Measurements from ENCODE around the gene PARD3. TPM values are rescaled to one million over a fixed set of nuclear protein-coding genes. Genes with fewer than 3 reads are reported as not detected.
A peak's percentile ranks its signal among the peaks of the same experiment; 100 is the strongest.

PARD3 gene
- total RNA-seq, 1 donor from 2014 or later = 58.7 TPM

DNA sequence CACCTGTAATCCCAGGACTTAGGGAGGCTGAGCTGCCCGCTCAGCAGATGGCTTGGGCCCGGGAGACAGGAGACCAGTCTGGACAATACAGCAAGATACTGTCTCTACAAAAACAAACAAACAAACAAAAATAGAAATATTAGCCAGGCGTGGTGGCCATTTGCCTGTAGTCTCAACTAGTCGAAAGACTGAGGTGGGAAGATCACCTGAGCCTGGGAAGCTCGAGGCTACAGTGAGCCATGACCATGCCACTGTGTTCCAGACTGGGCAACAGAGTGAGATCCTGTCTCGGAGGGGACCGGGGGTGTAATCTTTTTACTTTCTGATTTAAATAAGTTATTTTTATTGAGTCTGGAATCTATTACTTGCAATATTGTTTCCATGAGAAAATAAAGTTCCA is 274.6 kb downstream of the PARD3 start:
- peaks cover 3% of the 10 kb centered on the region for H3K9me3 Mint-ChIP-seq
- Histone ChIP-seq H4K20me1 (ENCODE audit: low read depth) (peaks cover 18% of the 10 kb centered on the region), H3K9ac (no peak overlapping the region), H3K4me1 (peaks cover 11% of the 10 kb centered on the region), H3K4me3 (no peak overlapping the region), H3F3A (ENCODE audit: low read depth) (peaks cover 5% of the 10 kb centered on the region), H3K79me2 (ENCODE audit: low read depth) (peaks cover 55% of the 10 kb centered on the region), H3K27me3 (no peaks in the 10 kb centered on the region), H3K36me3 (no peaks in the 10 kb centered on the region), H3K9me3 (ENCODE audit: low read depth) (no peaks in the 10 kb centered on the region), H3K27ac (no peak overlapping the region), H3K4me2 (no peak overlapping the region), H2AFZ (replicated peaks) (no peak overlapping the region)
- TF ChIP-seq EZH2 (IDR thresholded peaks at IDR 0.05) (no peak), EZH2phosphoT487 (IDR thresholded peaks at IDR 0.05) (no peak)
- TF ChIP-seq, protein P1, sequence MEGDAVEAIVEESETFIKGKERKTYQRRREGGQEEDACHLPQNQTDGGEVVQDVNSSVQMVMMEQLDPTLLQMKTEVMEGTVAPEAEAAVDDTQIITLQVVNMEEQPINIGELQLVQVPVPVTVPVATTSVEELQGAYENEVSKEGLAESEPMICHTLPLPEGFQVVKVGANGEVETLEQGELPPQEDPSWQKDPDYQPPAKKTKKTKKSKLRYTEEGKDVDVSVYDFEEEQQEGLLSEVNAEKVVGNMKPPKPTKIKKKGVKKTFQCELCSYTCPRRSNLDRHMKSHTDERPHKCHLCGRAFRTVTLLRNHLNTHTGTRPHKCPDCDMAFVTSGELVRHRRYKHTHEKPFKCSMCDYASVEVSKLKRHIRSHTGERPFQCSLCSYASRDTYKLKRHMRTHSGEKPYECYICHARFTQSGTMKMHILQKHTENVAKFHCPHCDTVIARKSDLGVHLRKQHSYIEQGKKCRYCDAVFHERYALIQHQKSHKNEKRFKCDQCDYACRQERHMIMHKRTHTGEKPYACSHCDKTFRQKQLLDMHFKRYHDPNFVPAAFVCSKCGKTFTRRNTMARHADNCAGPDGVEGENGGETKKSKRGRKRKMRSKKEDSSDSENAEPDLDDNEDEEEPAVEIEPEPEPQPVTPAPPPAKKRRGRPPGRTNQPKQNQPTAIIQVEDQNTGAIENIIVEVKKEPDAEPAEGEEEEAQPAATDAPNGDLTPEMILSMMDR (IDR thresholded peaks at IDR 0.05) = no peak
- no peaks in the 10 kb centered on the region for H3K27me3 Mint-ChIP-seq (ENCODE audit: insufficient read depth, low read depth)
- DNase-seq (ENCODE audit: low spot score) = no peak
- H3K4me3 Mint-ChIP-seq = no peak overlapping the region
- H3K4me1 Mint-ChIP-seq = peaks cover 42% of the 10 kb centered on the region
- H3K27ac Mint-ChIP-seq = no peak overlapping the region
- H3K36me3 Mint-ChIP-seq = peaks cover 2% of the 10 kb centered on the region

DNA sequence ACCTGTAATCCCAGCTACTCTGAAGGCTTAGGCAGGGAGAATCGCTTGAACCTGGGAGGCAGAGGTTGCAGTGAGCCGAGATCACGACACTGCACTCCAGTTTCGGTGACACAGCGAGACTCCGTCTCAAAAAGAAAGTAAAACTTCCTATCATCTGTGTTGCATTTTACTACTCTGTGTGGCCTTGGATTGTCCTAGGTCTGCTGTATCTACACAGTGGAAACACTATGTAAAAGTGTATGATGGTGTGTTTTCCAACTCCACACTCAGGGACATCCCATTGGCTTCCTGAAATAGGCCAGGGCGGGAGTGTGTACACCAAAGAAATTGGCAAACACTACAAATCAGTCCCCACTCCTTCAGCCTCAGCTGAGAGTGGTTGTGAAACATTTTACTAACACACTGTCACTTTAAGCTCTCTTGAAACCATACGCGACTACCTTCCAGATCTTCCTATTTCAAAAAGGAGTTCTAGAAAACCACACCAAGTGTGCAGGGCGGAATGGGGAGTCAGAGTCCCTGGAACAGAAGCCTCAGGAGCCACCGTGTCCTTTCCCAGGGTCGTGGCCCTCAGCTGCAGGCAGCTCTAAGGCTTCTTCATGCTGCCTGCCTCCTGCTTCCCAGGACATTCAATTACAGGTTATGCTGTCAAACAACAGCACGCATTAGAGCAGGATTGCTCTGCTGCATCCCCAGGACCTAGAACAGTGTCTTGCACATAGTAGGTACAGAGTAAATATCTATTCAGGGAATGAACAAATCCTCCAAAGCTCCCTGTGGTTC is 275.4 kb downstream of the PARD3 start:
- Histone ChIP-seq H3K36me3 (no peaks in the 10 kb centered on the region), H3K4me2 (no peak overlapping the region), H3K79me2 (ENCODE audit: low read depth) (peaks cover 61% of the 10 kb centered on the region), H2AFZ (replicated peaks) (no peak overlapping the region), H3K9ac (no peak overlapping the region), H4K20me1 (ENCODE audit: low read depth) (peaks cover 18% of the 10 kb centered on the region), H3K9me3 (ENCODE audit: low read depth) (no peaks in the 10 kb centered on the region), H3K4me1 (peaks cover 11% of the 10 kb centered on the region), H3F3A (ENCODE audit: low read depth) (peaks cover 5% of the 10 kb centered on the region), H3K4me3 (no peak overlapping the region), H3K27ac (no peak overlapping the region), H3K27me3 (no peaks in the 10 kb centered on the region)
- peak overlapping the region; percentile 47 for H3K27ac Mint-ChIP-seq
- H3K9me3 Mint-ChIP-seq = peaks cover 6% of the 10 kb centered on the region
- H3K4me1 Mint-ChIP-seq = peaks cover 46% of the 10 kb centered on the region
- no peak for DNase-seq (ENCODE audit: low spot score)
- no peak for TF ChIP-seq EZH2phosphoT487 (IDR thresholded peaks at IDR 0.05)
- TF ChIP-seq, protein P1 (IDR thresholded peaks at IDR 0.05) = no peak
- TF ChIP-seq EZH2 (IDR thresholded peaks at IDR 0.05) = no peak
- no peaks in the 10 kb centered on the region for H3K27me3 Mint-ChIP-seq (ENCODE audit: insufficient read depth, low read depth)
- H3K4me3 Mint-ChIP-seq = no peak overlapping the region
- H3K36me3 Mint-ChIP-seq = peaks cover 6% of the 10 kb centered on the region

DNA sequence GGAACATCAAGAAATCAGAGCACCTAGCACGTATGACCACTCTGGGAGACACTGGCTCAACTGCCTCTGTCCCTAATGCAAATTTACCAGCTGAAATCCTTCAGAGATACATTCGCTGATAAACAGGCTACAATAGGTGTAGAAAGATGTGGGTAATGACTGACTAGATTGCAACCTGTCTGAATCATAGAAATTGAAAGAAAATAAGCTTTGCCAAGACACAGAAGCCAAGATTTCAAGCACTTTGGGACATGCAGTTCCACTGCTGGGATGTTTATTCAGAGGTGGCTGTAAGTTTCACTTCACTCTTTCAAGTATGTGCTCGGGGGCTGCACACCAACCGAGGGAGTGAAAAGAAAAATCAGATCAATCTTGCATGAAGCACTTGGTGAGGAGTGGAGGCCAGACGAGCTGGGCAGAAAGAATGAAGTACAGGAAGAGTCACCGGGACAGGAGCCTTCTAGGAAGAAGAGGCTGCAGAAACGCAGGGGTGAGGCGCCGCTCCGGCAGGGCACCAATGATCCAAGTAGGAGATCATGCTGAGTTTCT is 276.7 kb downstream of the PARD3 start:
- Histone ChIP-seq H3K4me1 (peaks cover 11% of the 10 kb centered on the region), H3K4me3 (no peak overlapping the region), H3K4me2 (peak overlapping the region; percentile 20), H3K79me2 (ENCODE audit: low read depth) (peaks cover 57% of the 10 kb centered on the region), H3K27ac (peak overlapping the region; percentile 25), H3K36me3 (no peaks in the 10 kb centered on the region), H3K27me3 (no peaks in the 10 kb centered on the region), H4K20me1 (ENCODE audit: low read depth) (peaks cover 18% of the 10 kb centered on the region), H3K9me3 (ENCODE audit: low read depth) (no peaks in the 10 kb centered on the region), H3K9ac (no peak overlapping the region), H2AFZ (replicated peaks) (no peak overlapping the region), H3F3A (ENCODE audit: low read depth) (peaks cover 5% of the 10 kb centered on the region)
- H3K4me1 Mint-ChIP-seq = peaks cover 42% of the 10 kb centered on the region
- TF ChIP-seq EZH2 (IDR thresholded peaks at IDR 0.05) (no peak), EZH2phosphoT487 (IDR thresholded peaks at IDR 0.05) (no peak)
- TF ChIP-seq, protein P1 (IDR thresholded peaks at IDR 0.05) = no peak
- H3K27me3 Mint-ChIP-seq (ENCODE audit: insufficient read depth, low read depth) = no peaks in the 10 kb centered on the region
- DNase-seq (ENCODE audit: low spot score) = no peak
- peak overlapping the region; percentile 92 for H3K27ac Mint-ChIP-seq
- peaks cover 12% of the 10 kb centered on the region for H3K9me3 Mint-ChIP-seq
- H3K36me3 Mint-ChIP-seq = peaks cover 9% of the 10 kb centered on the region
- peak overlapping the region; percentile 71 for H3K4me3 Mint-ChIP-seq

All from neural progenitor cell (in vitro differentiated cells).